IMR-90 (cell line): ENCODE results near the gene WFDC5. TPM values are rescaled to one million over a fixed set of nuclear protein-coding genes. Genes with fewer than 3 reads are reported as not detected.

ENCODE experiments used
- ATAC-seq: fragments of 200-7000 bp; cut with Tn5 transposase; 2 replicates; pipeline ENCODE4 v1.9.1; 2020; ENCODE audit warnings: low read depth, mild to moderate bottlenecking, moderate library complexity
- BruUV-seq: library from RNA; stranded (reverse); fragments of 400-500 nt; replicated peaks from 2 replicates; lab custom pipeline; 2021; lab: Mats Ljungman, UMichigan
- CTCF ChIA-PET: fragments of 300-600 bp; formaldehyde crosslinking; extraction: SDS; loops from one replicate; lab custom pipeline; 2021; ENCODE audit warnings: antibody characterized with exemption; lab: Yijun Ruan, JAX
- POLR2A ChIA-PET: fragments of 300-600 bp; sonication (Branson Sonifier 250); formaldehyde crosslinking; loops from one replicate; lab custom pipeline; 2022; ENCODE audit warnings: antibody characterized with exemption; ENCODE audit not compliant: unreplicated experiment; lab: Charles Lee
- DNase-seq: peaks from one replicate; pipeline ENCODE4 v3.0.0; 2013
- H2AFZ ChIP-seq: replicated peaks from 2 replicates; pipeline ENCODE3; 2013; ENCODE audit warnings: low read length, mild to moderate bottlenecking; ENCODE audit not compliant: poor library complexity
- H2AK5ac ChIP-seq: 2 replicates; pipeline ENCODE4 v1.6.1; 2013; ENCODE audit warnings: low read depth, low read length, inconsistent platforms
- H2AK9ac ChIP-seq: replicated peaks from 2 replicates; pipeline ENCODE3; 2013; ENCODE audit warnings: mild to moderate bottlenecking, low read depth, low read length, moderate library complexity; ENCODE audit not compliant: poor library complexity
- H2BK120ac ChIP-seq: 2 replicates; pipeline ENCODE4 v1.6.1; 2013; ENCODE audit warnings: low read depth, low read length, inconsistent platforms
- H2BK15ac ChIP-seq: 3 replicates; pipeline ENCODE4 v1.6.1; 2013; ENCODE audit warnings: low read depth, low read length, inconsistent platforms
- H2BK20ac ChIP-seq: 2 replicates; pipeline ENCODE4 v1.6.1; 2013; ENCODE audit warnings: low read depth, mild to moderate bottlenecking, inconsistent platforms, low read length, moderate library complexity
- H2BK5ac ChIP-seq: 2 replicates; pipeline ENCODE4 v1.6.1; 2013; ENCODE audit warnings: mild to moderate bottlenecking, low read depth, low read length, inconsistent platforms; ENCODE audit not compliant: poor library complexity, severe bottlenecking
- H3K14ac ChIP-seq: replicated peaks from 2 replicates; pipeline ENCODE4 v1.6.1; 2013; ENCODE audit warnings: low read depth, low read length, inconsistent platforms
- H3K18ac ChIP-seq: 2 replicates; pipeline ENCODE4 v1.6.1; 2013; ENCODE audit warnings: low read depth, low read length, control low read depth
- H3K23ac ChIP-seq: 2 replicates; pipeline ENCODE4 v1.6.1; 2013; ENCODE audit warnings: low read depth, low read length, inconsistent platforms
- H3K27ac ChIP-seq: 2 replicates; pipeline ENCODE4 v1.5.1; 2013; ENCODE audit warnings: mild to moderate bottlenecking, control low read depth, low read length; ENCODE audit not compliant: insufficient read depth
- H3K27me3 ChIP-seq: 2 replicates; pipeline ENCODE4 v1.6.1; 2013; ENCODE audit warnings: low read length; ENCODE audit not compliant: control insufficient read depth, insufficient read depth
- H3K36me3 ChIP-seq: 2 replicates; pipeline ENCODE4 v1.6.1; 2013; ENCODE audit warnings: low read length, mixed read lengths; ENCODE audit not compliant: control insufficient read depth, insufficient read depth
- H3K4ac ChIP-seq: 2 replicates; pipeline ENCODE4 v1.6.1; 2013; ENCODE audit warnings: low read depth, low read length, inconsistent platforms
- H3K4me1 ChIP-seq: 2 replicates; pipeline ENCODE4 v1.6.1; 2013; ENCODE audit warnings: low read length, mixed read lengths; ENCODE audit not compliant: control insufficient read depth, insufficient read depth
- H3K4me2 ChIP-seq: 2 replicates; pipeline ENCODE4 v1.6.1; 2013; ENCODE audit warnings: low read depth, mild to moderate bottlenecking, control low read depth, low read length, moderate library complexity
- H3K4me3 ChIP-seq: 2 replicates; pipeline ENCODE4 v1.5.1; 2013; ENCODE audit warnings: low read depth, mild to moderate bottlenecking, control low read depth, low read length, moderate library complexity; ENCODE audit not compliant: insufficient read depth
- H3K56ac ChIP-seq: 2 replicates; pipeline ENCODE4 v1.6.1; 2013; ENCODE audit warnings: low read length, inconsistent platforms; ENCODE audit not compliant: insufficient read depth; ENCODE audit errors: extremely low read depth
- H3K79me1 ChIP-seq, 2 experiments: 2 replicates each; pipeline ENCODE4 v1.6.1; 2013; ENCODE audit warnings: low read length in 2 of 2, inconsistent platforms in 1 of 2, low read depth in 1 of 2
- H3K9ac ChIP-seq: 2 replicates; pipeline ENCODE4 v1.6.1; 2013; ENCODE audit warnings: low read depth, low read length, control low read depth
- H3K9me1 ChIP-seq: 2 replicates; pipeline ENCODE4 v1.6.1; 2013; ENCODE audit warnings: low read length, inconsistent platforms; ENCODE audit not compliant: insufficient read depth
- H3K9me3 ChIP-seq: 2 replicates; pipeline ENCODE4 v1.6.1; 2013; ENCODE audit warnings: low read length; ENCODE audit not compliant: control insufficient read depth, insufficient read depth
- H4K20me1 ChIP-seq: 2 replicates; pipeline ENCODE4 v1.6.1; 2013; ENCODE audit warnings: low read length, inconsistent platforms; ENCODE audit not compliant: insufficient read depth
- H4K5ac ChIP-seq: 2 replicates; pipeline ENCODE4 v1.6.1; 2013; ENCODE audit warnings: mild to moderate bottlenecking, low read depth, low read length, control low read depth
- H4K8ac ChIP-seq, 2 experiments: 2 replicates each; pipeline ENCODE4 v1.6.1; 2013; ENCODE audit warnings: low read depth in 2 of 2, low read length in 2 of 2, control low read depth in 1 of 2, inconsistent platforms in 1 of 2
- H4K91ac ChIP-seq: 2 replicates; pipeline ENCODE4 v1.6.1; 2013; ENCODE audit warnings: low read depth, low read length, inconsistent platforms; ENCODE audit not compliant: insufficient read depth
- BHLHE40 ChIP-seq: fragments of 150-350 bp; IDR thresholded peaks from 2 replicates; pipeline ENCODE4 v1.6.1; 2016; ENCODE audit warnings: mild to moderate bottlenecking, low read depth, low read length
- CTCF ChIP-seq: conservative IDR thresholded peaks from 2 replicates; pipeline ENCODE4 v1.5.1; 2012; ENCODE audit warnings: mild to moderate bottlenecking, low read depth, low read length, improper control_type of control experiment
- FOS ChIP-seq: fragments of 150-350 bp; IDR thresholded peaks from 2 replicates; pipeline ENCODE4 v1.6.1; 2016; ENCODE audit warnings: low read depth, low read length
- MAZ ChIP-seq: IDR thresholded peaks from 2 replicates; pipeline ENCODE4 v1.6.1; 2012; ENCODE audit warnings: low read depth, mild to moderate bottlenecking, low read length, improper control_type of control experiment, moderate library complexity, borderline replicate concordance
- MXI1 ChIP-seq: IDR thresholded peaks from 2 replicates; pipeline ENCODE4 v1.6.1; 2012; ENCODE audit warnings: low read depth, mild to moderate bottlenecking, low read length, moderate library complexity, borderline replicate concordance
- NFE2L2 ChIP-seq: fragments of 150-350 bp; IDR thresholded peaks from 2 replicates; pipeline ENCODE4 v1.6.1; 2016; ENCODE audit warnings: low read depth, mild to moderate bottlenecking, low read length
- POLR2A ChIP-seq: IDR thresholded peaks from 2 replicates; pipeline ENCODE4 v1.6.1; 2012; ENCODE audit warnings: mild to moderate bottlenecking, low read depth, low read length
- RAD21 ChIP-seq: IDR thresholded peaks from 2 replicates; pipeline ENCODE4 v1.6.1; 2012; ENCODE audit warnings: low read length, improper control_type of control experiment
- RCOR1 ChIP-seq: IDR thresholded peaks from 2 replicates; pipeline ENCODE4 v1.6.1; 2012; ENCODE audit warnings: mild to moderate bottlenecking, low read length, improper control_type of control experiment; ENCODE audit not compliant: insufficient replicate concordance
- SMC3 ChIP-seq: fragments of 150-350 bp; IDR thresholded peaks from 2 replicates; pipeline ENCODE4 v1.6.1; 2016; ENCODE audit warnings: low read depth, mild to moderate bottlenecking, antibody characterized with exemption, low read length, moderate library complexity
- WGBS, 2 experiments: methylation state at CpG; one replicate each; pipeline versions ENCODE4 v1.1.5 to v1.1.7; 2013; ENCODE audit warnings: missing lambda C conversion rate in 2 of 2; ENCODE audit not compliant: insufficient read length in 1 of 2; ENCODE audit errors: extremely low coverage in 2 of 2; 5-methylcytosine and 5-hydroxymethylcytosine counted together
- dilution Hi-C: fragments of 300-500 bp; cut with HindIII; formaldehyde crosslinking; loops from one replicate; pipeline ENCODE4 v1.14.3; 2018; ENCODE audit warnings: low sequenced_read_pairs; ENCODE audit not compliant: unreplicated experiment
- in situ Hi-C: fragments of 300-500 bp; cut with MboI; formaldehyde crosslinking; loops from 3 replicates; pipeline ENCODE4 v1.14.3; 2019; ENCODE audit warnings: low sequenced_read_pairs, inconsistent platforms, mixed read lengths
- intact Hi-C: fragments of 100-400 bp; cut with micrococcal nuclease; formaldehyde crosslinking; loops from 2 replicates; pipeline ENCODE4 v1.10.0; 2022
- polyA plus RNA-seq, 3 experiments: library from polyadenylated mRNA; depleted of rRNA; stranded (reverse); fragments of >200 nt; gene quantifications; 2 replicates each; pipeline ENCODE4 v1.2.3, GENCODE V29; 2012; ENCODE audit warnings: low replicate concordance in 1 of 3
- total RNA-seq: library from RNA; depleted of rRNA; stranded (reverse); fragments of >200 nt; gene quantifications from 2 replicates; pipeline ENCODE4 v1.2.3, GENCODE V29; 2012
- TF ChIP-seq, protein P1 (sequence below): fragments of 150-350 bp; IDR thresholded peaks from 2 replicates; pipeline ENCODE4 v1.6.1; 2016; ENCODE audit warnings: low read depth, mild to moderate bottlenecking, low read length, moderate library complexity, borderline replicate concordance

Gene WFDC5
- total and polyA plus RNA-seq, 2 of the 4 experiments (the other 2 are of a cell fraction) = not detected

DNA sequence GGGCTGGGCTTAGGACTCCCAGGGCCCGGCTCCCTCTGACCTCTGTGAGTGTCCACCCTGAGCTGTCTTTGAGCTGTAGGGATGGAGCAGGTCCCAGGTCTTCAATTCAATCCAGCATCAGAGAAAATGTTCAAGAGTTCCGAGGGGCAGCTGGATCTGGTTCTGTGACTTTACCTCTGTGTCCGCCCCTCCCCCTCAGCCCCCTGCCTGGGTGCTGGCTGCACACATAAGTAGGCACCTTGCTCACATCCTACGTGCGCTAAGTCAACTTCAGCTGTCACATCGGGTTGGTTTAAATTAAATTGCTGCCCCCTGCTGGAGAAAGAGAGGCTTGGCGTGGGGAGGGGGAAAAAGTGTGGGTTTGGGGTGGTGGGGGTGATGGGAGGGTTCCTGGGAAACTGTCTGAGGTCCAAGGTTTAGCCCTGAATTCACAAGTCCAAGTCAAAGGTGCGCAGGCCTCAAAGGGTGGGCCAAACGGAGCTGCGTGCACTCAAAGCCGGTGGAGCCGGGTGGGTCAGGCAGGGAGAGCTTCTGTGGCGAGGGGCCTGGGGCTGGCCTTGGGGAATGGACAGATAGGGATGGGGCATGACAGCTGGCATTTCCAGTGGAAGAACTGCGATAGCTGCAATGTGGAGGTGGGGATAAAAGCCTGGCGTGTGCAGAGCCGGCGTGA, 3.0 kb downstream of the WFDC5 start:
- H4K8ac ChIP-seq = no peak overlapping the region
- H3K4me3 ChIP-seq = no peak overlapping the region
- intact Hi-C loops = loop anchor here (1.0 kb wide), 1 partner anchor 68 kb away; no protein-coding TSS in a partner anchor
- H3K36me3 ChIP-seq = no peaks in the 10 kb centered on the region
- no peak overlapping the region for H3K27ac ChIP-seq
- no peak overlapping the region for H3K23ac ChIP-seq
- peaks cover 40% of the 10 kb centered on the region for H3K27me3 ChIP-seq
- BruUV-seq = no TSS peak
- no peak overlapping the region for H4K91ac ChIP-seq
- no peak overlapping the region for H2AK5ac ChIP-seq
- dilution Hi-C loops = no loop called here
- no peak overlapping the region for H3K14ac ChIP-seq
- H2AK9ac ChIP-seq = no peak overlapping the region
- no peaks in the 10 kb centered on the region for H4K20me1 ChIP-seq
- WGBS, 2 experiments = 0% methylated on average over 2 of the region's 17 CpGs; no CpG with 5 or more reads in 1 of the 2 experiments
- TF ChIP-seq MAZ (no peak), CTCF (peak; percentile 40), BHLHE40 (no peak), POLR2A (no peak), RCOR1 (no peak), RAD21 (peak; percentile 31), FOS (no peak), NFE2L2 (no peak), SMC3 (peak; percentile 15; the same call in 1 of the 2 replicates), MXI1 (no peak)
- TF ChIP-seq, protein P1, sequence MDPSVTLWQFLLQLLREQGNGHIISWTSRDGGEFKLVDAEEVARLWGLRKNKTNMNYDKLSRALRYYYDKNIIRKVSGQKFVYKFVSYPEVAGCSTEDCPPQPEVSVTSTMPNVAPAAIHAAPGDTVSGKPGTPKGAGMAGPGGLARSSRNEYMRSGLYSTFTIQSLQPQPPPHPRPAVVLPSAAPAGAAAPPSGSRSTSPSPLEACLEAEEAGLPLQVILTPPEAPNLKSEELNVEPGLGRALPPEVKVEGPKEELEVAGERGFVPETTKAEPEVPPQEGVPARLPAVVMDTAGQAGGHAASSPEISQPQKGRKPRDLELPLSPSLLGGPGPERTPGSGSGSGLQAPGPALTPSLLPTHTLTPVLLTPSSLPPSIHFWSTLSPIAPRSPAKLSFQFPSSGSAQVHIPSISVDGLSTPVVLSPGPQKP = no peak
- H2BK20ac ChIP-seq = no peak overlapping the region
- H3K18ac ChIP-seq = no peak overlapping the region
- H3K9me3 ChIP-seq = no peaks in the 10 kb centered on the region
- H2AFZ ChIP-seq = no peak overlapping the region
- no peak overlapping the region for H2BK15ac ChIP-seq
- no peaks in the 10 kb centered on the region for H3K9me1 ChIP-seq
- H3K9ac ChIP-seq = no peak overlapping the region
- no peaks in the 10 kb centered on the region for H3K4me1 ChIP-seq
- ChIA-PET CTCF (interaction anchor here (0.6 to 2.0 kb wide), 15 partner anchors 9 to 182 kb away, joined by 3 to 13 read pairs (median 3); no protein-coding TSS in a partner anchor), POLR2A (no interaction called here)
- no peak overlapping the region for H3K4ac ChIP-seq
- H2BK5ac ChIP-seq = no peak overlapping the region
- in situ Hi-C loops = loop anchor here (25.0 kb wide), 1 partner anchor 175 kb away; no protein-coding TSS in a partner anchor
- DNase-seq (no peak), ATAC-seq (peak; percentile 48; the same call in 1 of the 2 replicates)
- no peak overlapping the region for H3K56ac ChIP-seq
- H3K4me2 ChIP-seq = no peak overlapping the region
- no peaks in the 10 kb centered on the region for H3K79me1 ChIP-seq
- H2BK120ac ChIP-seq = no peak overlapping the region
- no peak overlapping the region for H4K5ac ChIP-seq
